Limb (tissue), 2 donors: ENCODE data around the gene TBC1D14.

ENCODE experiments used
- DNase-seq, 2 donors: peaks; one replicate each; pipeline ENCODE4 v3.0.0-alpha.2; 2016; ENCODE audit errors: extremely low spot score in 2 of 2

Gene TBC1D14

DNA sequence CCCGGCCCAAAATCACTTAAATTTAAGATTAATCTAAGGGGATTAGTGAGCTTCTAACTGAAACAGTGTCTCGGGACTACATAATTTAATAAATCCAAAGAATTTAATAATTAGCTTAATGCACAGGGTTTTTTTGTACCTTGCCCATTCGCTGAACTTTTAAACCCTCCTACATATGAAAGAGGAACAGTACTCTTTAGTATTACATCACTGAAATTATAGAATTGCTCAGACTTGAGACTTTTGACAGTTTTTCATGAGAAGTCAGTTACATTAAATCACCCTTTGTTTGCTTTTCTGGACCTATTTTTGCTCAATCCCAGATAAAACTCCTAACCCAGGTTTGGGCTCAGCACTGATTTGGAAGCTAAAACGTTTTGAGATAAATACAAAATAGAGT, 131.1 kb downstream of the TBC1D14 start:
- no peak for DNase-seq

DNA sequence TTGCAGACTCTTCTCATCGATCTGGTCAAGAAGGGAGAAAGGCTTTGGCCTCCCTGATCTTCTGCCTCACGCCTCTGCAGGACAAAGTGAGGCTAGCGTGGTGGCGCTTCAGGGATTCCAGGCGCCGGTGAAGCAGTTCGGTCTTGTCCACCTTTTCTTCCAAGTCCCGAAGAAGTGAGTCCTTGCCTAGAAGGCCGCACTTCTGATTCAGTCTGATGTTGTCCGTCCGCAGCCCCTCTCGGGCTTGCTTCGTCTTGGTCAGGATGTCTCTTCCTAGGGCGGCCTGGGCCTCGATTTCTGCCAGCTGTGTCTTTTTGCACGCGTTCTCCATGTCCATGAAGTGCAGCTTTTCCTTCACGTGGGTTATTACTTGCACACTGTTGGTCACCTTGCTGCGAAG, 131.6 kb downstream of the TBC1D14 start:
- DNase-seq, result no peak

DNA sequence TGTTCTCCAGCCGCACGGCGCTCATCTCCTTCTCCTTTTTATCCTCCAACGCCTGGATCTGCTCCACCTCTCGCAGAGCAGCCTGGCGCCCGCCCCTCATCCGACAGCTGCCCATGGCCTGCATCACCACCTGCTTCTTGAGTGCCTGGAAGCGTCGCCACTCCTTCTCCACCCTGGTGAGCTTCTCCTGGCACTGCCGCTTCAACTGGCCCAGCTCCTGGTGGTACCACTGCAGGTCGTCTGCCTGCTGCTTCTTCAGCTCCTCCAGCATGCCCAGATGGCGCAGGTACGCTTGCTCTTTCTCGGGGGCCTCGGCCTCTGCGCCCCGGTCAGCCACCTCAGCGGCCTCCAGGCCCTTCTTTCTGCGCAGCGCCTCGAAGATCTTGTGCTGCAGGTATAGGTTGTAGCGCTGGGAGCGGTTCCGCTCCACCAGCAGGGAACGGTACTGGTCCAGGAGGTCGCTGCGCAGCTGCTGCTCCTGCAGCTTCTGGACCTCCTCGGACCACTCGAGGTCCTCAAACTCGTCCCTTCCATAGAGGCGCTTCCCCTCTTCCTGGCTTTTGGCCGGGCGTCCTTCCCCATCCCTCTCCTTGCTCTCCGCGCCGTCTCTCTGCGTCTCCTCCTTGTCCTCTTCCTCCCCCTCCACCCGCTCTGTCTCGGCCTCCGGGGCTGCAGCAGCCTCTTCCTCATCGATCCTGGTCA, 132.3 kb downstream of the TBC1D14 start:
- peak in 1 of 2 donors; percentile 32 for DNase-seq

DNA sequence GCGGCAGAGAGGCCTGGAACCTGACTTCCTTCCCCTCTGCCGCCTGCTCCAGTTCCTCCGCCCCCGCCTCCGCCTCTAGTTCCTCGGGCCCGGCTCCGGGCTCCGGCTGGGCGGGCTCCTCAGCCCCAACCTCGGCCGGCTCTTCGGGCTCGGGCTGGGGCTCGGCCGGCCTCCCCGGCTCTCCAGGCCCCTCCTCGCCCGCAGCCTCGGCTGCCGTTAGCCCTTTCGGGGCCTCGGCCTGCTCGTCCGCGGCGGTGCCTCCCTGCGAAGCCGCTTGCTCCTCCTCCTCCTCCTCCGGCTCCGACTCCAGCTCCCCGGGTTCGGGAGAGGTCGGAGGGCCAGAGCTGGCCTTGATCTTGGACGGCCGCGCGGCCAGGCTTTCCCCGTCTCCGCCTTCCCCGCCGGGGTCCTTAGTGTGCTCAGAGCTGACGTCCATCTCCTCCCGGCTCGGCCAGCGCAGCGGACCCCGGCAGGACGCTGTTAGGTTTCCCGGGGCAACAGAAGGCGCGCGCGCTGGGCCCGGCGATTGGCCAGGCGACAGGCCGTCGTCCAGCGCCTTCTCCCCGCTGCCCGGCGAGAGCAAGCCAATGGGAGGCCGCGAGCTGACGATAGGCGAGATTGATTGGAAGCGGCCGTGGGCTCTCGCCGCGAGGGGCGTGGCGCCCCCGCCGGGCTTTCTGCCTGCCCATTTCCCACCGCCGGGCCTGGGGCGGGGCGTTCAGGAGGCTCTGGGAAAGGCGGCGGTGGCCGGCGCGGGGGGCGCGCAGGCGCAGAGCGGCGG, 133.1 kb downstream of the TBC1D14 start:
- peak; percentile 99 for DNase-seq

DNA sequence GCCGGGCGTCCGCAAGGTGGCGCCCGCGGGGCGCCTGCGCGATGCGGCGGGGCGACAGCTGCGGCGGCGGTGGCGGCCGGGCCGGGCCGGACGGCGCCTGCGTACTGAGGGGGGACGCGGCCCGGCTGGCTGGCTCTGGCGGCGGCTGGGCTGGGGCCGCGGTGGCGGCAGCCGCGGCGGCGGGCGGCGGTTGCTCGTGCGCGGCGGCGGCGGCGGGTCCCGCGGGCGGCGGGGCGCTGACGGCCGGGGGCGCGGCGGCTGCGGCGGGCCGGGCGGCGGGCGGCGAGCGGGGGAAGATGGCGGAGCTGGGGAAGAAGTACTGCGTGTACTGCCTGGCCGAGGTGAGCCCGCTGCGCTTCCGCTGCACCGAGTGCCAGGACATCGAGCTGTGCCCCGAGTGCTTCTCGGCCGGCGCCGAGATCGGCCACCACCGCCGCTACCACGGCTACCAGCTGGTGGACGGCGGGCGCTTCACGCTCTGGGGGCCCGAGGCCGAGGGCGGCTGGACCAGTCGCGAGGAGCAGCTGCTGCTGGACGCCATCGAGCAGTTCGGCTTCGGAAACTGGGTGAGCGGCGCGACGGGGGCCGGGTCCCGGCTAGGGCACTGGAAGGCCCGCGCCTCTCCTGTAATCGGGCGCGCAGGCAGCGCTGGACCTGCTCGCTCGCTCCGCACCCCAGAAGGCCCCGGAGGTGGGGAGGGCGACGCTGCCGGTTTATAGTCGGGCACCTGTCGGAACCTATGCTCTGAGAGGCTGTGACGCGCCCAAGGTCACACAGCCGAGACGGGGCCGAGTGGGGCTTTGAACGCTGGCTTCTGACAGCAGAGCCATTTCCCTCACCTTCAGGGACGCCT, 133.9 kb downstream of the TBC1D14 start, which contains the start of gene TADA2B:
Gene TADA2B, plus strand, starts transcription at position 89 of the 853 bp plus-strand sequence. Its CDS starts 208 bp downstream, at position 297.
- peak in 1 of 2 donors; percentile 75 for DNase-seq

DNA sequence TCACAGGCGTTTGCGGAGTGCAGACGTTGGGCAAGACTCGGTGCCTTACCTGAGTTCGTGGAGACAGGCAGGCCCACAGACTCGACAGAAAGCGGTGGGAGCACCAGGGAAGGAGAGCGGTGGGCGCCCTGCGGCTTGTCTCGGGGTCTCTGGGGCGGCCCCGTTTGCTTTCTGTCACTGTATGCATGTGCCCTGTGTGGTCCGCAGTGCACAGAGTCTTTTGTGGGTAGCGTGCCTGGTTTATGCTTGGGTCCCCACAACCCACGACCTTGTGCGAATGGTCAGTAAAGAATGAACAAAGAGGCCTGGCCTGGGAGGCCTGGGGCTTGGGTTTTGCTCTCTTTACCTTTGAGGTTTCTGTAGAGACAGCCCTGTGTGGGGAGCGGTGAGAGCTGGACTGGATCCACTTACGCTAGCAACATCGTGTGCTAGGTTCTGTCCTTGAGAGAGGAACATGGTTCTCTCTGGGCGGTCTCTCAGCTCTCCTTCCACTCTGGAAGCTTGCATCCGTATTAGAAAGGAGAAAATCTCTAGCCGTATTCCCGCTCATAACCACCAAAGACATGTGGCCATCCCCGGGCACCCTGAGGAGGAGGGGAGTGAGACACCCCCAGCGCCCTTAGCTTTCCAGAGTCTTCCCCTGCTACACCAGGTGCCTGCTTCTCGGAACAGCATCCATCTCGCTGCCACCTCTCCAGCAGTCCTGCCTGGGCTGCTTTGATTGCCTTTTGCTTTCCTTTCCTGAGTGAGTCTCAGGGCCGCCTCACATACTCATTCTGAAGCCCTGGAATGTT, 134.7 kb downstream of the TBC1D14 start:
- DNase-seq, result no peak

DNA sequence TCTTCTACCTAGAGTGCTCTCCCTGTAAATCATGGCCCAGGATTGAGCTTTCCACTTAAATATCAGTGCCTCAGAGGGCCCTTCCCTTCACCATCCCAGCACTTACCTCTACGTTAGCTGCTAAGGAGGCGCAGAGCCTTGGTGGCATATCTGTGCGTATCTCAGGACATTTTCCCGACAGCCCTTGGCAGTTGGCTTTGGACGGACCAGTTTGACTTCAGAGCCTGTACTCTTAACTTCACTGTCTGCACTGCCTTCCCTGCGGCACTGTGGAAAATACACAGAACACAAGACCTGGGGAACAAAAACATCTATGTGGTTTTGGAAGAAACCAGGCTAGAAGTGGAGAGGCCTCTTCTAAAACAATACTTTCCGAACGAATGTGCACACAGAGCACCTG, 135.9 kb downstream of the TBC1D14 start:
- no peak for DNase-seq

DNA sequence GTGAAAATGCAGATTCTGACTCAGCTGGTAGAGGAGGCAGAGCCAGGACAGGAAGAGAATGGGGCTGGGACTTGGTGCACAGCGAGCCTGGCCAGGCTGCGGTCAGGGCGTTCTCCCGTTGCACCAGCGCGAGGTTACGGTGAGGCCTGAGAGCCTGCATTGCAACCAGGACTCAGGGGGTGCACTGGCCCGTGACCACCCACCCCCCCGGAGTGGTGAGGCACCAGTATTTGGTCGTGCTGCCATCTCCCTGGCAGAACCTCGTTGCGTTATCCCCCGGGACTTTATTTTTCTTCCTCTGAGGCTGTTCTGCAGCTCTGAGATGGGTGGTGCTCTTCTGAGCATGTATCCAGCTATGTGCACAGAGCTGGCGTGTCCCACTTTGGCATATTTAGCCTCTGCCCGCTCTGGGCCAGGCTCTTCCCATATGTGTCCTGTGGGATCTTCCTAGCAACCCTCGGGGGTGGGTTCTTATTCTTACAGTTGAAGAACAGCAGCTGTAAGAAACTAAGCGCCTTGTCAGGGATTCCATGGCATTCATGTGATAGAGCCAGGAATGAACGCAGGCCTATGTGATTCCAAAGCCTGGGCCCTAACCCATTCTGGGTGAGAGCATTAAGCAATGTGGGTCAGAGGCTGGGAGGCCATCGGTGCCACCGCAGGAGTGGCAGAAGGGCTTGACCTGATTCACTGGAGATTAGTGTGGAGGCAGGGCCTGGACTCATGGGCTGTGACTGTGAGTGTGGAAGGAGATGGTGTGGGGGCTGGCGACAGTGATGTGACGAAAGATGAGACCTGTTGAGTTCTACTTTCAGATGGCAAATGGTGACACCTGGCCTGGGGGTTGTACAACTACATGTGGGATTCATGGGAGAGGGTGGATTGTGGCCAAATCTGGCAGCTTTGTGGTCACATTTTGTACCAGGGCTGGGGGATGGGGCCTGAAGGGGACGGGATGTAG, 136.6 kb downstream of the TBC1D14 start:
- no peak for DNase-seq

DNA sequence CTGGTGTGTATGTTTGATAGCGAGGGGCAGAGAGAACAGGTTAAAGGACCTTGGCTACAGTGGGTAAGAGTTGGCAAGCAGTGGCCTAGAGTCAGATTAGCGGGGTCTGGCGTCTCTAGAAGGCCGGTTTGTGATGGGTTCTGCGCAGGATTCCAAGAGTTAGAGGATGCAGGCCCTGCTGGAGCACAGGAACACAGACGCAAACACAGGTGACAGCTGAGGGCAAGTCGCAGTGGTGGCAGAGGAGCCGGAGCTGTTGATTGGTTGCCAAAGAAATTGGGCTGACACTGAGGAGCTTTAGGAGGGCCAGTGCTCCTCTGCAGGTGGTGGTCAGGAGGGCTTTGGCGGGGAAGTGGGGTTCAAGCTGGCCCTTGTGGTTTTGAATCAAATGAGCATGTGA, 137.3 kb downstream of the TBC1D14 start:
- DNase-seq, result no peak

DNA sequence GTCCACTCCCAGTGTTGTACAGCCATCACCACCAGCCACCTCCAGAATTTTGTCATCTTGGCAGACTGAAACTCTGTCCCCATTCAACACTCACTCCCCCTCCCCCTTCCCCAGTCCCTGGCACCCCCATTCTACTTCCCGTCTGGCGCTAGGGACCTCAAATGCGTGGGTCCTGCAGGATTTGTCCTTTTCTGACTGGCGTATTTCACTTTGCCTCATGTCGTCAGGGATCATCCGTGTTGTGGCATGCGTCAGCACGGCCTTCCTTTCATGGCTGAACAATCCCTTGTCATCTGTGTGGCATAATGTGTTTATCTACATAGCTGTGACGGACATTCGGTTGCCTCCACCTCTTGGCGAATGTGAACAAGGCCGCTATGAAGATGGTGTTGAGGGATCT, 139.0 kb downstream of the TBC1D14 start:
- no peak for DNase-seq

DNA sequence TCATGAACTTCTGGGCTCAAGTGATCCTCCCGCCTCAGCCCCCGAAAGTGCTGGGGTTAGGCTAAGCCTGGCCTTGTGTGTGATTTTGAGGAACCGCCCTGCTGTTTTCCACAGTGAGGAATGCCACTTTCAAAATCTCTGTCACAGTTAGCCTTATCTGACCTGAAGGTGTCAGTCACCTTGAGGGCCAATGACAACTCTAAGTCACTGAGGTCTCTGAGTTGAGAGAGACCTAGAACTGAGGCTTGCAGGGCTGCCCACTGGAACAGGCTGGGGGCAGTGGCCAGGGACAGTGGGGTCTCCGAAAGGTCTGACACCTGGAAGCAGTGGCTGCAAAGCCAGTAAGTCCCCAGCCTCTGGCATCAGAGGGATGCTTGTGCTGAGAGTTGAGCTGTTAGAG, 139.7 kb downstream of the TBC1D14 start:
- no peak for DNase-seq

DNA sequence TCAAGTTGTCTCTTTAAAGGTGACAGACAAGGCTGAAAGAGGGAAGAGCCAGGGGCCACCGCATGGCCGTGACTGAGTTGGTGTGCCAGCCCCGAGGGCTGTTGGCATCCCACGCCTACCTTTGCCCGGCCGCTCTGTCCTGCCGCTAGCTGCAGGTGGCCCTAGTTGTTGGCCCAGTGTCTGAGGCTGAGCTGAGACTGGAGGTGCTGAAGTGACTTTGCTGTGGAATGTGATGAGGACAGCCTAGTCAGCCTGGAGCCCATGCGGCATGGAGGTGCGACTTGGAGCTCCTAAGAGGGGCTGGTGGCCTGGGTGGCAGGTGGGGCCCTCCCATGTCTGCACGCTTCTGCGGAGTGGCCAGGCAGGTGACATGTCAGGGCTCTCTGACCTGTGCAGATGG, 140.1 kb downstream of the TBC1D14 start:
- DNase-seq, result no peak

DNA sequence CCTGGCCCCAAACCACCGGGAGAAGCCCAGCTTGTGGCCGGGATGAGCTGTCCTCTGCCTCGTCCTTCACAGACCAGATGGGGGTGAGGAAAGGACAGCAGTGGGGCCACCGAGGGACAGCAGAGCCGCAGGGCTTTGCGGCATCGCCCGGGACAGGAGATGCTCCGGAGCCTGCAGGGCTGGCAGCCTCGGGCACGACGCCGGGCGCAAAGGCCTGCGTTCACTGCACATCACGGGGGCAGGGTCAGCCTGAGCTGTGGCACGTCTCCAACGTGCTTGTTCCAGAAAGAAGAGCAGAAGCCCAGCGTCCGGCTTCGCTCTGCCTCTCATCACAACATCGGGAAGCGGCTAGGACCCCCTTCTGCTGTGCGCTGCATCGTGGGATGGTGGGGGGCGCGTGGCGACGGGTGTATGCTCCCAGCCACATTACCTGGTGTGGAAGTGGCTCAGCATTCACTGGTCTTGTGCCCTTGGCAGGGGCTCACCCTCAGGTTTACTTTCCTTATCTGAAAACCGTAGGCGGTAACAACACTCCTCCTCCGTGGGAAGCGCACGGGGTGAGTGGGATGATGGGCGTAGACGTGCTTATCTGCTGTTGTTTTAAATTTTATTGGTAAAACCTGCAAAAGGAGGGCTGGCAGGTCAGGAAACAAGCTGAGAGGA, 141.0 kb downstream of the TBC1D14 start:
- no peak for DNase-seq

DNA sequence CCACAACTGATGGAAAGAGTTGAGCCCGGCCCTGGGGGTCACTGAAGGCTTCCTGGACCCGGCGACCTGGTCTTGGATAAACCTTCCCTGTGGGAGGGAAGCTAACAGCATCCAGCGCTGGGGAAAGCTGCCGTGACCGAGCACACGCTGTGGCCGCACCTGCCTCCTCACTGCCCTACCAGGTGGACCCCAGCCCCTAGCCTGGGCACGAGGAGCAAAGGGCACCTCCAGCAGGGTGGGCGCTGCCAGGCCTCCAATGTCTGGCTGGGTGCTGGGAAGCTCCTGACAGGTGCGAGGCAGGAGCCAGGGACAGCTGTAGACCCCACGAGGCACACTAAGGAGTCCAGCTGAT, 141.5 kb downstream of the TBC1D14 start:
- no peak for DNase-seq

DNA sequence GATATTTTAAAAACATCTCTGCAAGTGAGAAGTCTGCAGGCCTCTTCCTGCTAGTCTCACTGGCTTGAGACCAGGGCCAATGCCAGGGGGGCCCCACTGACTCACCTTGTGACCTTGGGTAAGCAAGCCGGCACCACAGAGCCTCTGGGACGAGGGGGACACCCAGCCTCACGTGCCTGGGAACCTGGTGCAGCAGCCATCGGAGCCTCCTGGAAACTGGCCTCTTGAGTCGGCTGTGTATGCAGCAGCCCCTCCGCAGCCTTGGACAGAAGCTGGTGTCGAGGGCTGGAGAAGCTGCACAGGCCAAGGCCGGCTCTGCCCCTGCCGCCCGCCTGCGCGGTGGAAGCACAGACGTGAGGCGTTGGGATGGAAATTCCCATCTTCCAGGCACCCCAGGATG, 142.3 kb downstream of the TBC1D14 start:
- DNase-seq, result no peak

DNA sequence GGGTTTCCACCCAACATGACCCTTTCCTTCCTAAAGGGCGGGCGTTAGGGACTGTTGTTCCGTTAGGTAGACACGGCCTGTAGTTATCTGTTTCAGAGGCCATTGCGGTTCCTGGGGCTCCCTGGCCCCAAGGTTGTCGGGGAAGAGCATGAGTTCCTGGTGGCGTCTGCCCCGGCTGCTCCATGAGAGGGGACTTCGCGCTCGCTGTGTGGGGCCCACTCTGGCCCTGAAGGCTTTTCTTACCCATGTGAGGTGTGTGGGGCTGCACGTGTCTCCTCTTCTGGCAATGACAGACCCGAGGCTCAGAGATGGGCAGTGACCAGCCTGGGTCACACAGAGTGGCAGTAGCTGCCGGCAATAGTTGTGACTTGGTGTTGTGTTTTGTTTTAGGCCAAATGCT, 142.7 kb downstream of the TBC1D14 start:
- DNase-seq, result no peak

DNA sequence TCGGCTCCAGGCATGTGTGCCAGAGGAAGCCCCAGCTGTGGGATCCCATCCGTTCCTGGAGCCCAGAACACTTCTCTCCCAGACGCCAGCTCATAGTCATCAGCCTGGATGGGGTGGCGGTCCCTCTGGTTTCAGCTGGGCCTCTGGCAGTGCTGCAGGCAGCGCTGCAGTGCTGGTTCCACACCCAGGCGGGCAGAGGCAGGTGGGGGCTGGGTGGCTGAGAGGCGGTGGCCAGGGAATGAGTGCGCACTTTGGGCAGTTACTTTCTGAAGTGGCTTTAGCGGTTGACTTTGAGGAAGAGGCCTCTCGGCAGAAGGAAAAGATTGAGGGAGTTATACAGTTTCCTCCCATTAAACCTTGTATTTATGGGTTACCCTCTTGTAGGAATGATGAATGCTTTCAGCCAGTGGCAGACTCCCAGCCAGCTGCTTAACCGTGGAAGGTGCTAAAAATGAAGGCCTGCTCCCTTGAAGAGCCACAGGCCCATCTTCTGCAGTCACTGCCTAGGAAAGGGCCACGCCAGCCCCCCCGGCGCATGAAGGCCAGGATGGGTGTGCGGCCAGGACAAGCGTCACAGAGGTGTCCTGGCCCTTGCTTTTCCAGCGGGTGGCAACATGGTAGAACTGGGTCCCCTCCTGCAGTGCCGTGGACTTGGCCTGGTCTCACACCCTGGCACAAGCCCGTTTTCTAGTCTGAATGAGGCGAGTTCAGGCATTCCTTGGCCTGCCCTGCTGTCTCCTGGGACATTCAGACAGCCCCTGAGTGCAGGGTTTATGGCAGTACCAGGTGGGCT, 143.5 kb downstream of the TBC1D14 start:
- peak in 1 of 2 donors; percentile 10 for DNase-seq

DNA sequence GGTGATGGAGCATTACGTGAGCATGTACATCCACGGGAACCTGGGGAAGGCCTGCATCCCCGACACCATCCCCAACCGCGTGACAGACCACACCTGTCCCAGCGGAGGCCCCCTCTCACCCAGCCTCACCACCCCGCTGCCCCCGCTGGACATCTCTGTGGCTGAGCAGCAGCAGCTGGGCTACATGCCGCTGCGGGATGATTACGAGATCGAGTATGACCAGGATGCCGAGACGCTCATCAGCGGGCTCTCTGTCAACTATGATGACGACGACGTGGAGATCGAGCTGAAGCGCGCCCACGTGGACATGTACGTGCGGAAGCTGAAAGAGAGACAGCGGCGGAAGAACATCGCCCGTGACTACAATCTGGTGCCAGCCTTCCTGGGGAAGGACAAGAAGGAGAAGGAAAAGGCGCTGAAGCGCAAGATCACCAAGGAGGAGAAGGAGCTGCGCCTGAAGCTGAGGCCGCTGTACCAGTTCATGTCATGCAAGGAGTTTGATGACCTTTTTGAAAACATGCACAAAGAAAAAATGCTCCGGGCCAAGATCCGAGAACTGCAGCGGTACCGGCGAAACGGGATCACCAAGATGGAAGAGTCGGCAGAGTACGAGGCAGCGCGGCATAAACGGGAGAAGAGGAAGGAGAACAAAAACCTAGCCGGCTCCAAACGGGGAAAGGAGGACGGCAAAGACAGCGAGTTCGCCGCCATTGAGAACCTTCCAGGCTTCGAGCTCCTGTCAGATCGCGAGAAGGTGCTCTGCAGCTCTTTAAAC, 144.7 kb downstream of the TBC1D14 start:
- DNase-seq, result no peak
